DMS79 treated with DMSO at 0.1 percent for 48 hours (cell line): ENCODE results near the gene EVI5.
A peak's percentile ranks its signal among the peaks of the same experiment; 100 is the strongest.

Source experiments
- DNase-seq: peaks from one replicate; lab custom pipeline; 2025; lab: John Stamatoyannopoulos, UW

EVI5 gene

GRCh38 chr1:92515796-92516201 lies 269.1 kb downstream of the EVI5 start:
- no peak for DNase-seq

- no peak for DNase-seq
These were observed 273.4 kb downstream of the EVI5 start for GRCh38 chr1:92511541-92511940.

- DNase-seq, result no peak
These were observed 275.3 kb downstream of the EVI5 start for GRCh38 chr1:92509619-92510018.

- DNase-seq, result no peak
These were observed 279.8 kb downstream of the EVI5 start for GRCh38 chr1:92505015-92505692.

DNA sequence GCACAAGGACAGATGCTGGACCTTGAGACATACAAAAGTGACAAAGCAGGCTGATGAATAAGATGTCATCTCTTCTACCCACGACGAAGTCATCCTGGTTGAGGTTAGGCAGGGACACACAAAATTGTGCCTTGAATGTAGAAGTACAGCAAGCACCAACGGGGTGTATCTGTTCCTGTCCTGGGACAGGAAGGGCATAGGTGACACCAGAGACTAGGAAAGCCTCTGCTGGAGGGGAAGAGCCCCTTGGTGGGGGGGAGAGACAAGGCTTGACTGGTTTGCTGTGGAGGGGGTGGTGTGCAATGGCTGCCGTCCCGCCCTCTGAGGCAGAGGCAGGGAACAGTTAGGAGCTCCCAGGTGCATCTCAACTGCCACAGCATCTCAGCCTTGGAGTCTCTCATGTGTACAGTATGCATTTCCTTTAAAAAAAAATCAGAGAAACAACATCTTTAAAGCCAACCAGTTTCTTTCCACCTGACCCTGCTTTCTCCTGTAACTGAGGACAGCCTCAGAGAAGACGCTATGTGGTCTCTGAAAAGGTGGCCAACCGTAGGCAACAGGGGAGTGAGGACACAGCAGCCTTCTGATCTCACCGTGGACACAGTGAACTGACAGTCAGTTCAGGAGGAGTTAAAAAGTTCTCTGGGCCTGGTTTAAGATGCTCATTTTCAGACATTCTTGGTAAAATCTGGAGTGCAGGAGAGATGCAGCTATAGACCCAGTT lies 280.5 kb downstream of the EVI5 start:
- DNase-seq, result no peak

GRCh38 chr1:92503926-92504285 lies 281.0 kb downstream of the EVI5 start:
- peak; percentile 9 for DNase-seq

DNA sequence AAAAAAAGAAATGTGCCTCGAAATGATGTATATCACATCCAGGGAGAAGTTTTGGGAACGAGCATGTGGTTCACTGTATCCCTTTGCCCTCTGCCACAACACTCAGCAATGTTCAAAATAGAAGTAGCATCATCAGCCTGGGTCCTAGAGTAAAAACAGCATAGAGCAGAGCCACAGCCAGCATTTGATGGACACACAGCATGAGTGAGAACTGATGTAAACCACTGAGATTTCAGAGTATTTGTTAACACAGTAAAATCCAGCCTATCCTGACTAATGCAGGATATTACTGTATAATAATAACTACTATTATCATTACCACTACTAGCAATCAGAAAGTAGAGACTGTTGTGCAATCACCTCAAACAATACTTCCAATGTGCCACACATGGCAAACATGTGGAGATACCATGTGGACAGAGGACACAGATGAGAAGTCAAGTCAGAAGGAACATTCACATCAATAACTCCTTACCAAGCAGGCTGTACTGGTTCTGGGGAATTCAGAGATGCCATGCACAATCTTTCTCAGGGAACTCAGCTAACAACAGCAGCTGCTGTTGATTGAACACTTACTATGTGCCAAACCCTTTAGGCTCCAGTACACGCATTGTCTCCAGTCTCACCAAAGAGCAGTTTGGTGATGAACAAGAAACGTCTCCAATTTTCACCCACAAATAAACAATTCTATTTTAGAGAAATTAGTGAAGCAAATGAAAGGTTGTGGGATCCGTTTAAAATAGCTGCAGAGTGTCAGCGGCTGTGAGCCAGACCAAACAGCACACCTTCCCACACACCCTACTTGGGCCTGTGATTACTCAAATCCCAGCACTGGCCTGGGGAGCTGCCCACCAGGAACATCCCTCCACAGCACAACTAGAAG lies 281.6 kb downstream of the EVI5 start:
- no peak for DNase-seq

DNA sequence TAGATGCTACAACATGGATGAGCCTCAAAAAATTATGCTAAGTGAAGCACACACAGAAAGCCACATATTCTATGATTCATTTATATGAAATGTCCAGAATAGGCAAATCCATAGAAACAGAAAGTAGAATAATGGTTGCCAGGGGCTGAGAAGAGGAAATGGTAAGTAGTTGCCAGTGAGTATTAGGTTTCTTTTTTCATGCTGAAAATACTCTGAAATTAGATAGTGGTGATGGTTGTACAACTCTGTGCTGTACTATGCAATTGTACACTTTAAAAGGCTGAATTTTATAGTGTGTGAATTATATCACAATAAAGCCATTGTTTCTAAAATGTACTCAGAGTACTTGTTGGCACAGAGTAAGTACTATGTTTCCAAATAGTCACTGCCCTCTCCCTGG lies 282.7 kb downstream of the EVI5 start:
- DNase-seq, result no peak

DNA sequence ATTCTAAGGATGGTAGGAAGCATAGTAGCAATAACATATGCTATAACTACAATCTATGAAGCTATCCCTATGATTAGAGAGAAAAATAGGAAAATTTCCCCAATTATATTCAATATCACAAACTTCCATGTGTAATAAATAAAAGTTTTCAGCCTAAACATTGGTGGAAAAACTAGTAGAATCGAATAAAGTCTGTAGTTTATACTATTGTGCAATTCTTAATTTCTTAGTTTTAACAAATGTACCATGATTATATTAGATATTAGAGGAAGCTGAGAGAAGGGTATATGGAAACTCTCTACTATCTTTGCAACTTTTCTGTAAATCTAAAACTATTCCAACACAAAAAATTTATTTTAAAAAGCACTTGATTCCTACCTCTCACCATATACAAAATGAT lies 284.4 kb downstream of the EVI5 start:
- no peak for DNase-seq

DNA sequence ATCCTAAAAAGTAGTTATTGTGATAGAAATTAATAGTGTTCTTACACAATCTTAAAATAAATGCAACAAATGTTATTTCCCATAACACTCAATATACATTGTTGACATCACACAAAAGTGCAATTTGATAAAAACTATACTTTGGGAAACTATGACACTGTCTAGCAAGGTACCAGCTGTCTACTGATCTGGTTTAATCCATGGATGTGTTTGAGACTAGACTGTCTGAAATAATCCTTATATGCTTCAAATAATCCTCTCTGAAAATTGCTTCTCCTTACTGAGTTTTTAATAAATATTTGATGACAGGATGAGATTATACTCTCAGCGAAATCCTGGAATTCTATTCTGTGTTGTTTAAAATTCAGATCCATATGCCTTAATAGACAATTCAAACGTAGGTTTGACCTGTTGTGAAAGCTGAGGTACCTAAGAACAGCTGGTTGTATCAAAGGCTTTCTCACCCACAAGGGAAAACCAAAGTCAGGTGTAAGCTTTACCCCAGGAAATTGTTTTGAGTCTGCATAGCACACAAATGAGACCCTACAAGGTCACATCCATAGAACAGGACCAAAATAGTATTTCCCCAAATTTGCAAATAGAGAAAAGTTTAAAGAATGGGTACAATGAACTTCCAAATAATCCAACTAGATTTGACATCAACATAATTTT lies 289.4 kb downstream of the EVI5 start:
- no peak for DNase-seq

DNA sequence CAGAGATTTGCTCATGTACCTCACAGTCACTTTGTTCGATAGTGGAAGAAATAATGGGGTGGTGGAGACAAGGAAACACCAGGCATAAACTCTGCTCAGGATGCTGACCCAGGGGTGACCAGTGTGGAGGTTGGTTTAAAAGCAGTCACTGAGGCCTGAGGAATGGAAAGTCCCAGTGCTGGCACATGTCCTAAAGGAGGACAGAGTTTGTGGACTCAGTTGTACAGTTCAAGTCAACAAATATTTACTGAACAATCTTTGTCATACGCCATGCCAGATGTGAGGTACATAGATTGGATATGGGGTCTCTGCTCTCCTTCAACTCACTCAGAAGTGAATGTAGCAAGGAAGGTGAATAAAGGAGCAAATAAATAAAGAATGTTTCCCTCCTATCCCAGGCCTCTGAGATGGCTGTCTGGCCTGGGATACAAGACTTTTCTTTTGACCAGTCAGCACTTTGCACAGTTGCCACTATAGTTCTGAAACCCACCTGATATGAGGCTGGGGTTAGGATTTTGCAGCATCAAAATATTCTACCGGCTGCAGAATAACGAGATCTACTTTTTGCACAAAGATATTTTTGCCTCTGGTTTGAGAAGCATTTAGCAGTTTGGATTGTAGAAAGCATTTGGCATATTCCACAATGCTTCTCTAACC lies 290.3 kb downstream of the EVI5 start:
- no peak for DNase-seq

DNA sequence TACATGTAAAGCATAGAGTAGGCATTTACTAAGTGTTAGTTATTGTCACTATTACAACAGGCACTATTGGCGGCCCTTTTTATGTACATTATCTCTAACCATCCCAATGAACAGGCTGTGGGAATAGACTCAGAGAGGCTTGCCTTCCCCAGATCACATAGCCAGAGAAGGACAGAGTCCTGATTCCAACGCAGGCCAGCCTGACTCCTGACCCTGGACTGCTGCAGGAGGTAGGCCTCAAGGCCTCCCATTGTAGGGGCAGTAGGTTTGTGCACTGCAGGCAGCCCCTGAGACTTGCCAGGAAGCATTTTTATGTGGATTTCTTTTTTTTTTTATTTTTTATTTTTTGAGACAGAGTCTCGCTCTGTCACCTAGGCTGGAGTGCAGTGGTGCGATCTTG lies 291.8 kb downstream of the EVI5 start:
- DNase-seq, result no peak

DNA sequence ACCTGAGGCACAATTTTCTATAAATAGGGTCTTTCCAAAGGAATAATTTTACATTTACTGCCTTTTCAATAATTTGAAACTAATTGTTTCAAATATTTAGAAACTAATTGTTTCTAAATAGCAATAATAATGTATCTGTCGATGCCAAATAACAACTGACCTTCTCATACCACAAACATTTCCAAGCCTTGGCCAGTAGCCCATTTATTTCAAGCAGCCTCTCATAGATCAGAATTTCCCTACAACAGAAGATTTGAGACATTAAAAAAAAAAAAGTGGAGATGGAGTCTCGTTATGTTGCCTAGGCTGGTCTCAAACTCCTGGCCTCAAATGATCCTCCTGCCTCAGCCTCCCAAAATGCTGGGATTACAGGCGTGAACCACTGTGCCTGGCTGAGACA lies 296.1 kb downstream of the EVI5 start:
- no peak for DNase-seq

- no peak for DNase-seq
These were observed 296.5 kb downstream of the EVI5 start for GRCh38 chr1:92488416-92488815.

GRCh38 chr1:92487078-92487605 lies 297.8 kb downstream of the EVI5 start:
- no peak for DNase-seq

DNA sequence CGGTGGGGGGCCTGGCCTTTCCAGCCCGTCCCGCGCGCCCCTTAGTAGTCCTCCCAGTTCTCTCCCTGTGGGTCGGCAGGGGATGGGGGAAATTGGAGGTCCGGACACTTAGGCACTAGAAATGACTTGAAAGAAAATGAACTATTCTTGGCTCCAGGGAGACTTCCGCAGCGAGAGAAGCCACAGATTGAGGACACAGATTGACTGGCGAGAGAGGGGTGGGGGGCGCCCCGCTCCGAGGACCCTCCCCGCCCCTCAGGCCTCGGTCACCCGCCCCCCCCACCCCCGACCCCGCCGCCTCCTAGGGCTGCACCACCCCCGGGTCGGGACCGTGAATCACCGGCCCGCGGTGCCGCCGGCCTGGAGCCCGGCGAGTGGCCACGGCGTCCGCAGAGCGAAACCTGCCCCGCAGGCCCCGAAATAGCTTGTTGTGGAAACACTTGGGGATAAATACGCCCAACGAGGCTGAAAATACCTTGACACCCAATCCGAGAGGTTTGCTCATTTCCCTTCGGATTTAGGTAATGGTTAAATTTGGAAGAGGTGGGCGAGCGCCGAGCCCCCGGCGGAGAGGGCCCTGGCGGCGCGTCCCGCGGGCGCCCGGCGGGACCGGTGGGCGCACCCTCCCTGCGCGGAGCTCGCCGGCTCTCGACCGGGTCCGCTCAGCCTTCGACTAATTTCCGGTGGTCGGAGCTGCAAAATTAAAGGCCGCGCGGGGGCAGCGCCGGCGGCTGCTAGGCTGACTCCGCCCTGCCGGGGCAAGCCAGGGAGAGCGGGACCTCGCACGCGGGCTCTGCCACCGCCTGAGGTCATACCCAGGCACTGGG lies 298.4 kb downstream of the EVI5 start, which contains the start of gene GFI1:
TSS of gene GFI1 (minus strand) at position 675 of the 827 bp plus-strand sequence. CDS start 3,438 bp downstream, outside the sequence.
- no peak for DNase-seq

DNA sequence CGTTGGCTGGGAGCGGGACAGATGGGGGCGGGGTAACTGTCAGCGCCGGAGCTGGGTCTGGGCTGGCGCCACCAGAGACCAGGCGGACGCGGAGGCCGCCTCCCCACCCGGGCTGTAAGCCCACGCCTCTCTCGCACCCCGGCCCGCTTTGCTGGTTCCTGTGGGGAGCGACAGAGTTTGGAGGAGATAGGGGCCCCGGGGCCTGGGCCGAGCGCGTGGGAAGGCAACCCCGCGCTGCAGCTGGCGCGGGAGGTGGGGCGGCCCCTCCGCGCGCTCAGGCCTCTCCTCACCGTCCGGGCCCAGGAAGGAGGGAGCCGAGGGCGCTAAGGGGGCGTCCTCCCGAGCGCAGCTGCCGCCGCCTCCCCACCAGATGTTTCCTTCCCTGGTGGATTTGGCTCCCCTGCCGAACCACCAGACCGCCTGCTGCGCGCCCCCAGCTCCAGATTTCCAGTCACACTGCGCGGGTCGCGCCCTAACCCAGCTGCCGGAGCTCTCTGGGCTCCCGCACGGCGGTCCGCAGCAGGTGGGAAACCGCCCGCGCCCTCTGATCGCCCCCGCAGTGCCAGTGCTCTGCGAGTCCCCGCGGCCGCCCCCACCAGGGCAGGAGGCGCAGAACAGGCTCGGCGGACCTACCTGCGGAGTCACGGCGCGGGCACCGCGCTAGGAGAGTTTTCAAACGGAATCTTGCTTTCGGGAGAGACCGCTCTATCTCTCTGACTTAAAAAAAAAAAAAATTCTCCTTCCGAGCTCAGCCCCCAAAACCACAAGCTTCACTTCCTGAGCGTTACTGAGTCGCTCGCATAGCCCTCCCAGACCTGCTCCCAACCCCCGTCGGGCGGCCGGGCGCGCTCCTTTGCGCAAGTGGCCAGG lies 299.3 kb downstream of the EVI5 start:
- peak; percentile 25 for DNase-seq

DNA sequence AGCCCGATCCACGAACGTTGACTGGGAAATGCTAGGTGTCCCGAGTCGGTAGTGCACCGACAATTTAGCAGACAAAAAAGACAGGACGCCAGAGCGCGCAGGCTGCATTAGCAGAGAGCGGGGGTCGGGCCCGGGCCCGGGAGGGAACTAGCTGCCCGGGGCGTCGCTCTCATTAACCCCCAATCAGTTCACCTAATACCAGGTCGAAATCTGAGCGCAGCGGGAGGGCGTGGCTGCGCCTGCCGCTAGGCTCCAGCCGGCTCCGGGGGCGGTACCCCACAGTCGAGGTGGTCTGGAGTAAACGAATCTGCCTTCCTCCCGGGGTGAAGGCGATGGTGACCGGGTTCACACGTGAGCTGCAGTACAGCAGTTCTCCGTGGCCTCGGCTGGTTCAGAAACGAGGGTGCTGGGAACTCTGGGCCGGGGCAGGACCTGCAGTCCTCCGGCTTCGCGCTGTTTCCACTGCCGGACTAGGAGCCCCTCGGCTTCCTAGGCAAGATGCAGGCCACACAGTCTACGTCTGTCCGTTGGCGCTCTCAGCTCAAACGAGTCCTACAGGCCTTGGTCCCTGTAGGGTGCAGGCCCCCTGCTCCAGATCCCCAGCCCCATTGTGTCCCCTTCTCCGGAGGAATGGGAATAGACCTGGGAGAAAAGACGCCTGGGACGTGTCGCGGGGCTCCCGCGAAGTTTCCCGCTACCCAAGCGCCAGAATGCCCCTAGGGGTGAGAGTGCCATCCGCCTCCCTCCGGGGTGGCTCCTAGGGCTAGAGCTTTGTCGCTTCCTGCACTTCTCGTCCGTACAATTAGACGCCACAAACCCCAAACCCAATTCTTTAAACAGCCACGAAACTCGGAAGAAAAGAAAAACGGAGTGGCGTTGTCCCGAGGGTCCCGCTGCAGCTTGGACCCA lies 300.2 kb downstream of the EVI5 start:
- peak; percentile 45 for DNase-seq
